HG02678 (cell line): Measurements from ENCODE around the gene DCUN1D5.

ENCODE experiments used
- ATAC-seq: cut with Tn5 transposase; IDR thresholded peaks from one replicate; pipeline ENCODE4 v1.9.1; 2021; ENCODE audit warnings: mild to moderate bottlenecking, moderate library complexity; ENCODE audit not compliant: unreplicated experiment

Gene DCUN1D5

DNA sequence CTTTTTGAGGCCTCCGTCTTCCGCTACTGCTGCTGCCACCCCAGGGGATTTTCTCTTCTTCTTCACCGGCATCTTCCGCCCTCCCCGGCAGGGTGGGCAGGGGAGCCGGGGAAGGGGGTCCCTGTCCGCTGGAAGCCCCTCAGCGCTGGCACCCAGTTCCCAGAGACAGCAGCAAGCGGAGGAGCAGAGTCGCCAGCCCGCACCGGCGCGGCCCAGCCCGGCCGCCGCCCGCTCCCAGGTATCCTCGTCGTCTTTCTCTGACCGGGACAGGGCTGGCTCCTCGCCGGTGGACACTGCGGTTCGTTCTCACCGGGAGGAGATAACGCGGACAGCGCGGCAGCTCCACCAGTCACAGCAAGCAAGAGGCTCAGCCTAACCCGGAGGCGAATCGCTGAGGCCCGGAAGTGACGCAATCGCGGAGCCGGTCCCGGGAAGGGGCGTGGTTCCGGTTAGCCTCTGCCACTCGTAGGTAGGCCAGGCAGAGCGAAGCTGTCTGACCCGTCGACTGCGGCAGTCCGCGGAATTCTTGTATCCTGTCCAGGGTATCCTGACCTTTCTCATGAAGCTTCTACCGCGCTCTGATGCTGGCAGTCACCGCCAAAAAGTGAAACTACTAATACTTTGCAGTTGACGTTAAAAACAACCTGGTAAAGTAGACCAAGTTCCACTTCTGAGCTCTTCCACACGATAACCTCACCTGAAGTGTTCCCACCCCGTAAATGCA lies at the start of gene DCUN1D5:
DCUN1D5 (minus strand) TSS at position 360 of the 724 bp plus-strand sequence; CDS start at position 72, 288 bp downstream.
- peak; percentile 100 for ATAC-seq

DNA sequence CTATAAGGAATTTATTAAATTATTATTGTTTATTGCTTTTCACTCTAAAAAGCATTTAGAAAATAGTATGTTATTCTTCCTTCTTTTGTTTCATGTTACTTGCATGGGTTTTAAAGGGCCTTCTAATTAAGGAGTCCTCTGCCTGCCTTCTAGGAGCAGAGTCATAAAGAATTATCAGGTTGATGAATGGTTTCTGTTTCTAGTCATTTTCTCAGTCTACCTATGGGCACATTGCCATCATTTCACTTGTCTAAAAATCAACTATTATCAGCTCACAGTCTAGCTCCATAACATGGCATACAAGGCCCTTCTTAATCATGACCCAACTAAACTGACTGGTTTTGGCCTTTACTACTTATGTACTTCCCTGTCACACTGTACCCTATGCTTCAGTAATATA lies 33.5 kb upstream of the DCUN1D5 start:
- no peak for ATAC-seq

DNA sequence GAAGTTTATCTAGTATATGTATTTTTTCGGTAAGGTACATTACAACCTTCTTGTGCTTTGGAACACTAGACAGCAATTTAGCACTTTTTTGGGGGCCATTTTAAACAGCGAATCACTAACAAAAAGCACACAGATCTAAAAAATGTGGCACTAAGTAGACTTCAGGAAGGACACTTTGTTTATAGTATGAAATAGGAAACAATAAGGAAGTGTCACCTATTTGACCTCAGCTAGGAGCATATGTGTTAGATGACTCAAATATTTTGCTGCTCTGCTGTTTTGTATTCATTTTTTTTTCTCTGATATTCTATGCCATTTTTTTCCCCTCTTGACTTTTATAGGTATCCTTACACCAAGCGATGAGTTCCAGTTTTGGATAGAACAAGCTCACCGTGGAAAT lies 22.9 kb upstream of the DCUN1D5 start:
- no peak for ATAC-seq

- ATAC-seq = no peak
Measured at GRCh38 chr11:103112364-103112763, 20.4 kb upstream of the DCUN1D5 start.

DNA sequence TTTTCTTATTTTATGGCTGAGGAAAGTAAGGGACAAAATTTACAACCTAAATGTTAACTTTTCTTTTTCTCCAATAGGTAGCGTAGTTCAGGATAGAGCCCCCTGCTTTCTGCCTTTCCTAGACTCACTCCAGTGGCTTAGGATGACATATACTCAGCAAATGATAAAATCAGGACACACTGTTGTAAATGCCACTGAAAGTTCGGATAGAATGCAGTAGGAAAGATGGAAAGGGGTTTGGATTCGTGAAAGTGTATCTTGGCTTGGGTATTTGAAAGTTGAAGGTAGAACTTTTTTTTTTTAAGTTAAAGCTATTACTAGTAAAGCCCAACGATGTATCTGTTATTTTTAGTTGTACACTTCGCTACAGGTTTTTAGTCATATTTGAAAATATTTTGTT lies 19.4 kb upstream of the DCUN1D5 start:
- ATAC-seq = no peak

- no peak for ATAC-seq
Measured at GRCh38 chr11:103110391-103110790, 18.4 kb upstream of the DCUN1D5 start.

DNA sequence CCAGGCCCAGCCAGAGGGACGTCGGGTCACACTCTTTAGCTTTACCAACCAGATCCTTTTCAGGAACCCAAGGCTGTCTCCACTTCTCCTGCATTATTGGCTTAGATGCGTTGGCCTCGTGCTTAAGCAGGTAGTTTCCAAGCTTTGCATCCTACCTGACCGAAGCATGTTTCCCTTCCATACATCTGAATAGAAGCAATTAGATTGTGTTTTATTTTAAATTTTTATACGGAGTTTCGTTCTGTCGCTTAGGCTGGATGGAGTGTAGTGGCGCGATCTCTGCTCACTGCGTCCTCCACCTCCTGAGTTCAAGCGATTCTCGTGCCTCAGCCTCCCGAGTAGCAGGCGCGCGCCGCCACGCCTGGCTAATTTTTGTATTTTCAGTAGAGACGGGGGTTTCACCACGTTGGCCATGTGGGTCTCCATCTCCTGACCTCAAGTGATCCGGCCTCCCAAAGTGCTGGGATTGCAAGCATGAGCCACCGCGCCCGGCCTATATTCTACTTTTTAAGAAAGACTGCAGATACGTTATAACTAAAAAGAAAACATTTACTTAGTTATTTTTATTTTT lies 17.9 kb upstream of the DCUN1D5 start:
- no peak for ATAC-seq

DNA sequence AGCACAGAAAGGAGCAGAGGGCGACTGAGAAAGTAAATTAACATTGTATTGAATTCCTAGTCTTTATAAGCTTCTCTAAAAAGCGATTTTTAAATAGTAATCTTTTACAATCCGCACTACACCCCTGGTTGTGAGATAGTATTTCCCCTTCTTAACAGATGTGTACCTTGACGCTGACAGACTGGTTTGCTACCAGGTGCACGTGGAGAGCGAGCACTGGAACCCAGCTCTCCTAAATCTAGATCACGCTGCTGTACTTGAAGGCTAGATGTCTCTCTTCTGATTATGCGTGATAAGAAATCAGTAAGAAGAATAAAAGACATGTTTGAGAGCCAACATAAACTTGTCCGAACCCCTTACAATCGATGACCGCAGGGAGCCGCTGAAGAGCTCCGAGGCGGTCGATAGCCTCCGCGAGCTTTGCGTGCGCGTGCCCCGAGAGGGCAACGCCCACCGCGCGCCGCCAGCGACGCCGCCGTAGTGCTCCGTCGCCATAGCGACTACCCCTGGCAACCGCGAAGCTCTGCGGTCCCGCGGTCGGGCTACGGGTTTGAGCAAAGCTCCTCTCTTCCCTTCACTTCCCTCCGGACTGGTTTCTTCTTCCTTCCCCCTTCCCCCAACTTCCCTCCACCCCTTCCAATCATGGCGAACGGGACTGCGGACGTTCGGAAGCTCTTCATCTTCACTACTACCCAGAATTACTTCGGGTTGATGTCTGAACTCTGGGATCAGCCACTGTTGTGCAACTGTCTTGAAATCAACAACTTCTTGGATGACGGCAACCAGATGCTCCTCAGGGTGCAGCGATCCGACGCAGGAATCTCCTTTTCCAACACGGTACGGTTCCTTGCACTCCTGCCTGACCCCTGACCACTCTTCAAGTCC lies 17.2 kb upstream of the DCUN1D5 start, which contains the start of gene DYNC2H1:
DYNC2H1 (plus strand) TSS at position 494 of the 885 bp plus-strand sequence; CDS start at position 643, 149 bp downstream.
- ATAC-seq = peak; percentile 100

DNA sequence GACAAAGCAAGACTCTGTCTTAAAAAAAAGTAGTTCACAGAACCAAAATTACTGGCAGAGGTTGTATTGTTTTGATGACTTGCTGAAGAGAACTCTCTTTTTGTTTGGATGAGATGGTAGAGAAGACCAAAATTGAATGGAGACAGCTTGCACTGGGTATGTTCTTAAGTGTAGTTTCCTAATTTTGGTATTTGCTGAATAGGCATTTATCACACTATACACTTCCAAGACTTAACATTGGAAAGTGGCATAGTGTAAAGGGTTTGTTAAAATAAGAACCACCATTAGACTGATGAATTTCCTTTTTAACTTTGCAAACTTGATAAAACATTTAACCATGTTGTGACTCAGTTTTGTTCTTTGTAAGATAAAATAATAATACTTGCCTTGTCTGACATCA lies 5.3 kb upstream of the DCUN1D5 start:
- no peak for ATAC-seq

DNA sequence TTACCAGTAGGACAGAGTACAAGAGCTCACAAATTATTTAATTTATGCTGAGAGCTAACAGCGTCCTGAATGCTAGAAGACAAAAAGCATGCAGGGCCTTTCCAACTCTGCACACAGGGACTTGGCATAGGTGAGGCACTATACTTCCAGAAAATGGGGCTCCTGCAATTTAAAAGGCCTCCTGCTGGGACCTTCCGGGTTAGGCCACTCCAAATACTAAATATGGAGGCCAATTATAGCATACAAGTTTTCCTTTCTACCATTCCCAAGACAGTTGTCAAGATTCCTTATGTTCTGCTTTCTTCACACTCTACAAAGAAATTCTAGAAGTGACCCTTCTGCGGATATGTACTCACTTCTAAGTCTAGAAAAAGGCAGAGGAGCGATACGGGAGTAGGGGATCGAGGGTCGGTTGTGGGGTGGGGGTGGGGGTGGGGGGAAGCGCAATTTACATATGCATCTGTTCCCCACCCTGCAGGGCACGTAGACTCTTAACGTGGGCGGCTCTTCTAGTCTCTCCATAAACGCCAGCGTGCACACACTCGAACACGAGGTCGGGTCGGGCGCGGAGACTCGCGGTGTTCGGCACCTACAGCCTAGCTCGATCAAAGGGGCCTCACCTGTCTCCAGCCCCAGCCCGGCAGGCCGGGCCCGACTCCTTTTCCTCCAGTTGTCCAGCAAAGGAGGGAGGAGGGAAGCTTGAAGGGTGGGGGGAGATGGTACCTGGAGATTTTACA lies 728 bp downstream of the DCUN1D5 start:
- ATAC-seq = peak; percentile 36

- ATAC-seq = no peak
Measured at GRCh38 chr11:103086461-103086860, 5.5 kb downstream of the DCUN1D5 start.

DNA sequence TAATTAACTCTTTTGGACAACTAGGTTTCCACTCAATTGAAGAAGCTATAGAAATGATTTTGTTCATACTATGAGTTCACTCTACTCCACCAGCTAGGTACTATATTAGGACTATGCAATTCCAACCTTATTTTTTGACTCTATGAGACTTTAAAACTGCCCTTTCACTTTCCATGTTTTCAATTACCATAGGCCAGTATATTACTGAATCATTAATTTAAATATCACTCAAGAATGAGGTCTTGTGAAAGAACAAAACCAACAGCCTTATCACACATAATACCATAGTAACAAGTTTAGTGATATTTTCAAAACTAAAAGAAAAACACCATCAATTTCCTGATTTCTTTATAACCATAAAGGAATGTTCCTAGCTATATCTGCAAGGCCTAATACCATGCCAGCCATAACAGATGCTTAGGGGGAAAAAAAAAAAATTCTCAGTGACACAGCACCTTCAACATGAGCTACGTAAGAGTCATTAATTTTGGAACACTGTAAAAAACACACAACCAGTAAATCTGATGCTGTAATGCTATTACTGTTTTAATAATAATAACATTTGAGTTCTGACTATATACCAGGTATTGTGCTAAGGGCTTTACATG lies 6.1 kb downstream of the DCUN1D5 start:
- ATAC-seq = no peak

GRCh38 chr11:103079833-103080232 lies 12.1 kb downstream of the DCUN1D5 start:
- ATAC-seq = no peak

DNA sequence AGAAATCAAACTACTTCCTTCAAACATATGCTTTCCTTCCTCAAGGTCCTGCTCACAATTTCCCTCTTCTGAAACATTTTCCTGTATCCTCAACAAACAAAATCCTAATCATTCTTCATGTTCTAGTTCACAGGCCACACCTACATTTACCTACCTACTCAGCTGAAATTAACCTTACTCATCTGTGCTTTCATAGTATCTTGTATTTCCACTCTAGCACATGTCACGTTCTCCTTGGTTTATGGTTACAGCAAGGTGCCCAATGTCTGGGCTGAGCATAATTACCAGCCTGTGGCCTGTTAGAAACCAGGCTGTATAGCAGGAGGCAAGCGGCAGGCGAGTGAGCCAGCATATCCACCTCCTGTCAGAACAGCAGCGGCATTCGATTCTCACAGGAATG lies 13.2 kb downstream of the DCUN1D5 start:
- no peak for ATAC-seq

- no peak for ATAC-seq
Measured at GRCh38 chr11:103077554-103077953, 14.4 kb downstream of the DCUN1D5 start.

DNA sequence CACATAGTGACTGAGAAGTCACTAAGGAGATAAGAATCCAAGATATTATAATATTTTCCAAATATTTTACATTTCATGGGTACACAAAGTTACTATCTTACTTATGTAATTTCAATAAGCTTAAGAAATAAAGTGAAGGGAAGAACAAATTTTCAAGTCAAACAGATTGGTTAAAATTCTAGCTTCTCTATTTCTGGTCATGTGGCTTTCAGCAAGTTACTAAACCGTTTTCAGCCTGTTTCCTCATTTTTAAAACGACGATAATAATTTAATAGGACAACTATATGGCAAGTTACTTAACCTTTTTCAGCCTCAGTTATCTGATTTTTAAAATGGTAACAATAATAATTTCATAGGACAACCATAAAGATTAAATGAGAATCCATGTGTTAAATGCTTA lies 15.6 kb downstream of the DCUN1D5 start:
- no peak for ATAC-seq

DNA sequence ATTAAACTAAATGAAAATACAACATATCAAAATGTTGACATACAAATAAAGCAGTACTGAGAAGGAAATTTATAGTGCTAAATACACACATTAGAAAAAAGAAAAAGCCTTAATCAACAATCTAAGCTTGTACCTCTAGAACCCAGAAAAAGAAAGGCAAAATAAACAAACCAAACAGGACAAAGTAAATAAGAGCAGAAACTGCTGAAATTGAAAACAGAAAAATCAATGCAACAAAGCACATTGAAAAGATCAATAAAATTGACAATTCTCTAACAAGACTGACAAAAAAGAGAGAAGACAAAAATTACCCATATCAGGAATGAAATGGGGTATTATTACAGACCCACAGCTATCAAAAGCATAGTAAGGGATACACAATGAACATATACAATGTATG lies 21.0 kb downstream of the DCUN1D5 start:
- no peak for ATAC-seq

DNA sequence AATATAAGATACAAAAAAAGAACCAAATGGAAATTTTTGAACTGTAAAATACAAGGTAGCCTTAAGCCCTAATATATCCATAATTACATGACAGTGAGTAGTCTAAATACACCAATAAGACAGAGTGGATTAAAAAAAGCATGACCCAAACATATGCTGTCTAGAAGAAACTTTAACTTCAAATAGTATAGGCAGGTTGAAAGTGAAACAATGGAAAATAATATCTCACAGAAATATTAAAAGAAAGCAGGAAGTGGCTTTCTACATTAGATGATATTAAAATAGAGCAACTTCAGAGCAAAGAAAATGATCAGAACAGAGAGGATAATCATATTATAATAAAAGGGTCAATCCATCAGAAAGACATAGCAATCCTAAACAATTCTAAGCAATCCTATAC lies 21.8 kb downstream of the DCUN1D5 start:
- no peak for ATAC-seq

DNA sequence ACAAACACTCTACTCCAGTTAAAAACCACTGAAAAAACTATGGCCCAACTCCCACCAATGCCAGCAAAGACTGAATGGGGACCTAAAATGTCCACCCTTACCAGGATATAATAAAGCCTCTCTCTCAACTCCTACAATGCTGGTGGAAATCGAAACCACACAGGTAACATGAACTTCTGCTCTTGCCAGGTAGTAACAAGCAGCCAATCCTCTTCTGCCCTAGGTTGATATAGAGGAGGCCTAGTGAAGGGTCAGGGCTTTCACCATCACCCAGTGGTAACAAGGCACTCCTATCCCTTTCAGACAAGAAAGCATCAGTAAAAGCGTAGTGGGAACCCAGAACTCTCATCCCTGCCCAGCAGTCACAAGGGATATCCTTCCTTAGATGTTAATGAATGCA lies 22.6 kb downstream of the DCUN1D5 start:
- ATAC-seq = no peak

DNA sequence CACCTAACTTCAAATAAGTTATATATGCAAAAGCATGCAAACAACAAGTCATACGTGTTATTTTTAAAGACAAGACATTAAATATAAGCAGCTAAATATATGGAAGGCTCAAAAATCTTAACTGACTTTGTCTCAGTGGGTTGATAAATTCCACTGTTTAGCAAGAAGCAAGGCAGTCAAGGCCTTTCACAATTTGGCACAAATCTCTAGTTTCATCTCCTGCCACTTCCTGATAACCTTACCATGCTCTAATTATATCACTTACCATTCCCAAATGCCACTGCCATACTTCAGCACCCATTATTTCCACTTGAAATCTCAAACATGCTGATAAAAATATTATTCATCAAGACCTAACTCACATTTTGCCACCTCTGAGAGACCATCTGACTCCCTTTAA lies 24.8 kb downstream of the DCUN1D5 start:
- no peak for ATAC-seq

- ATAC-seq = no peak
Measured at GRCh38 chr11:103061656-103062055, 30.3 kb downstream of the DCUN1D5 start.
